Measurements from ENCODE around the gene MPZL1.
"Not testable (repeated sequence)": the region's sequence is repeated elsewhere in the genome, so short reads cannot be mapped to it uniquely, and the experiment has no call there.

DNA sequence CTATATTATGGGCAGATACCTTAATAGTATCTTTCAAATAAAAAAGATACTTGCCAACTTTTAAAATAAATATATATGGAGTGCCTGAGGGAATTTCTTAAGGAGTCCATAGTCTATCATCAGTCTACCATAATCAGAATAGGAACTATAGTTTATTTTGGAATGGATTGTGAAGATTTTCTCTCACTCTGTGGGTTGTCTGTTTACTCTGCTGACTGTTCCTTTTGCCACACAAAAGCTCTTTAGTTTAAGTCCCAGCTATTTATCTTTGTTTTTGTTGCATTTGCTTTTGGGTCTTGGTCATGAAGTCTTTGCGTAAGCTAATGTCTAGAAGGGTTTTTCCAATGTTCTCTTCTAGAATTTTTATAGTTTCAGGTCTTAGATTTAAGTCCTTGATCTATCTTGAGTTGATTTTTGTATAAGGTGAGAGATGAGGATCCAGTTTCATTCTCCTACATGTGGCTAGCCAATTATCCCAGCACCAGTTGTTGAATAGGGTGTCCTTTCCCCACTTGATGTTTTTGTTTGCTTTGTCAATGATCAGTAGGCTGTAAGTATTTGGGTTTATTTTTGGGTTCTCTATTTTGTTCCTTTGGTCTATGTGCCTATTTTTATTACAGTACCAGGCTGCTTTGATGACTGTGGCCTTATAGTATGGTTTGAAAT, 20.7 kb downstream of the MPZL1 start:
- TF ChIP-seq, protein P1, sequence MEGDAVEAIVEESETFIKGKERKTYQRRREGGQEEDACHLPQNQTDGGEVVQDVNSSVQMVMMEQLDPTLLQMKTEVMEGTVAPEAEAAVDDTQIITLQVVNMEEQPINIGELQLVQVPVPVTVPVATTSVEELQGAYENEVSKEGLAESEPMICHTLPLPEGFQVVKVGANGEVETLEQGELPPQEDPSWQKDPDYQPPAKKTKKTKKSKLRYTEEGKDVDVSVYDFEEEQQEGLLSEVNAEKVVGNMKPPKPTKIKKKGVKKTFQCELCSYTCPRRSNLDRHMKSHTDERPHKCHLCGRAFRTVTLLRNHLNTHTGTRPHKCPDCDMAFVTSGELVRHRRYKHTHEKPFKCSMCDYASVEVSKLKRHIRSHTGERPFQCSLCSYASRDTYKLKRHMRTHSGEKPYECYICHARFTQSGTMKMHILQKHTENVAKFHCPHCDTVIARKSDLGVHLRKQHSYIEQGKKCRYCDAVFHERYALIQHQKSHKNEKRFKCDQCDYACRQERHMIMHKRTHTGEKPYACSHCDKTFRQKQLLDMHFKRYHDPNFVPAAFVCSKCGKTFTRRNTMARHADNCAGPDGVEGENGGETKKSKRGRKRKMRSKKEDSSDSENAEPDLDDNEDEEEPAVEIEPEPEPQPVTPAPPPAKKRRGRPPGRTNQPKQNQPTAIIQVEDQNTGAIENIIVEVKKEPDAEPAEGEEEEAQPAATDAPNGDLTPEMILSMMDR (conservative IDR thresholded peaks at IDR 0.05 in 1 of 2, IDR thresholded peaks at IDR 0.05 in 1 of 2; ENCODE audit: low read depth in 1 of 2, low read length in 2 of 2) = not testable (repeated sequence)
- not testable (repeated sequence) for TF ChIP-seq EZH2 (IDR thresholded peaks at IDR 0.05; ENCODE audit: low read length, missing control alignments)
